Chondrocyte (in vitro differentiated cells): ENCODE data around the gene AHDC1. TPM values are rescaled to one million over a fixed set of nuclear protein-coding genes. Genes with fewer than 3 reads are reported as not detected.
A peak's percentile ranks its signal among the peaks of the same experiment; 100 is the strongest.

Experiments used
- DNase-seq: peaks from one replicate; pipeline ENCODE4 v3.0.0; 2021; ENCODE audit warnings: mixed read lengths, low spot score
- H3K27ac Mint-ChIP-seq: one replicate; pipeline ENCODE4 v1.8.0; 2021; ENCODE audit warnings: mild to moderate bottlenecking, moderate library complexity, mixed read lengths; ENCODE audit not compliant: unreplicated experiment
- H3K27me3 Mint-ChIP-seq: 2 replicates; pipeline ENCODE4 v1.8.0; 2021; ENCODE audit warnings: low read depth, mixed read lengths
- H3K36me3 Mint-ChIP-seq: 2 replicates; pipeline ENCODE4 v1.8.0; 2021; ENCODE audit warnings: low read depth, mixed read lengths
- H3K4me1 Mint-ChIP-seq: 2 replicates; pipeline ENCODE4 v1.8.0; 2021; ENCODE audit warnings: low read depth, mild to moderate bottlenecking, mixed read lengths
- H3K4me3 Mint-ChIP-seq: one replicate; pipeline ENCODE4 v1.8.0; 2021; ENCODE audit warnings: mild to moderate bottlenecking, moderate library complexity, mixed read lengths; ENCODE audit not compliant: unreplicated experiment
- H3K9me3 Mint-ChIP-seq: 2 replicates; pipeline ENCODE4 v1.8.0; 2021; ENCODE audit warnings: low read depth, mixed read lengths
- CTCF ChIP-seq: fragments of 200-600 bp; sonication (generic); IDR thresholded peaks from 2 replicates; pipeline ENCODE4 v1.5.0; 2021; ENCODE audit warnings: antibody characterized with exemption, mild to moderate bottlenecking, moderate library complexity
- total RNA-seq: library from RNA; stranded (reverse); gene quantifications from 3 replicates; pipeline ENCODE4 v1.2.1, GENCODE V29; 2021

AHDC1 gene
- total RNA-seq, 1 donor from 2014 or later = 61.8 TPM

- H3K27me3 Mint-ChIP-seq = no peaks in the 10 kb centered on the region
- no peak overlapping the region for H3K4me3 Mint-ChIP-seq
- peak overlapping the region; percentile 80 for H3K27ac Mint-ChIP-seq
- peaks cover 36% of the 10 kb centered on the region for H3K4me1 Mint-ChIP-seq
- TF ChIP-seq CTCF = no peak
- H3K9me3 Mint-ChIP-seq = no peaks in the 10 kb centered on the region
- no peak for DNase-seq
- H3K36me3 Mint-ChIP-seq = no peaks in the 10 kb centered on the region
These were observed 12.9 kb downstream of the AHDC1 start for GRCh38 chr1:27590917-27591508.

GRCh38 chr1:27589841-27590426 lies 14.0 kb downstream of the AHDC1 start:
- TF ChIP-seq CTCF = peak; percentile 14

GRCh38 chr1:27589441-27589840 lies 14.5 kb downstream of the AHDC1 start:
- no peak for TF ChIP-seq CTCF
- Mint-ChIP-seq H3K4me3 (no peak overlapping the region), H3K4me1 (peaks cover 41% of the 10 kb centered on the region), H3K9me3 (no peaks in the 10 kb centered on the region), H3K36me3 (no peaks in the 10 kb centered on the region), H3K27me3 (no peaks in the 10 kb centered on the region), H3K27ac (no peak overlapping the region)
- DNase-seq = no peak

More at GRCh38 chr1:27589841-27590426, 14.0 kb downstream of the AHDC1 start:
- Mint-ChIP-seq H3K9me3 (no peaks in the 10 kb centered on the region), H3K36me3 (no peaks in the 10 kb centered on the region), H3K27me3 (no peaks in the 10 kb centered on the region), H3K27ac (peak overlapping the region; percentile 80), H3K4me3 (no peak overlapping the region), H3K4me1 (peaks cover 40% of the 10 kb centered on the region)
- no peak for DNase-seq

GRCh38 chr1:27588256-27589232 lies 15.4 kb downstream of the AHDC1 start:
- no peaks in the 10 kb centered on the region for H3K27me3 Mint-ChIP-seq
- H3K4me3 Mint-ChIP-seq = no peak overlapping the region
- H3K36me3 Mint-ChIP-seq = no peaks in the 10 kb centered on the region
- peaks cover 49% of the 10 kb centered on the region for H3K4me1 Mint-ChIP-seq
- H3K9me3 Mint-ChIP-seq = no peaks in the 10 kb centered on the region
- no peak for TF ChIP-seq CTCF
- no peak for DNase-seq
- no peak overlapping the region for H3K27ac Mint-ChIP-seq

GRCh38 chr1:27585684-27586083 lies 18.3 kb downstream of the AHDC1 start:
- DNase-seq = no peak
- H3K4me1 Mint-ChIP-seq = peaks cover 50% of the 10 kb centered on the region
- no peak for TF ChIP-seq CTCF
- H3K4me3 Mint-ChIP-seq = no peak overlapping the region
- no peaks in the 10 kb centered on the region for H3K27me3 Mint-ChIP-seq
- H3K36me3 Mint-ChIP-seq = peaks cover 6% of the 10 kb centered on the region
- H3K9me3 Mint-ChIP-seq = no peaks in the 10 kb centered on the region
- no peak overlapping the region for H3K27ac Mint-ChIP-seq
